Endothelial cell of umbilical vein (primary cell): ENCODE results near the gene CACNA1B. TPM values are rescaled to one million over a fixed set of nuclear protein-coding genes. Genes with fewer than 3 reads are reported as not detected.

Source experiments
- BruUV-seq: library from RNA; stranded (reverse); fragments of 400-500 nt; replicated peaks from 2 replicates; lab custom pipeline; 2021; lab: Mats Ljungman, UMichigan
- CTCF ChIA-PET: fragments of 300-600, 350-600 bp; sonication (Branson Sonifier 250); formaldehyde crosslinking; loops from one replicate; lab custom pipeline; 2021; ENCODE audit warnings: antibody characterized with exemption, inconsistent platforms; lab: Charles Lee
- POLR2A ChIA-PET: fragments of 300-600, 350-600 bp; sonication (Branson Sonifier 250); formaldehyde crosslinking; loops from one replicate; lab custom pipeline; 2021; ENCODE audit warnings: antibody characterized with exemption, inconsistent platforms; lab: Charles Lee
- DNase-seq: peaks from one replicate; pipeline ENCODE4 v3.0.0-alpha.2; 2011; ENCODE audit warnings: low read depth, low spot score
- FAIRE-seq: peaks from 2 replicates; lab custom pipeline; 2011; peaks lifted over from hg19 to GRCh38; lab: Jason Lieb, UNC
- H2AFZ ChIP-seq: 2 replicates; pipeline ENCODE4 v1.6.0; 2012; ENCODE audit warnings: low read depth, low read length, control low read depth, inconsistent platforms
- H3K27ac ChIP-seq: 2 replicates; pipeline ENCODE4 v1.5.1; 2011; ENCODE audit warnings: low read depth, mild to moderate bottlenecking, control low read depth, low read length, moderate library complexity; ENCODE audit not compliant: insufficient read depth
- H3K27me3 ChIP-seq, 2 experiments: 2 replicates each; pipeline versions ENCODE4 v1.6.0 to v1.6.1; 2011; ENCODE audit warnings: low read length in 2 of 2, mixed read lengths in 1 of 2; ENCODE audit not compliant: control insufficient read depth in 2 of 2, insufficient read depth in 2 of 2
- H3K36me3 ChIP-seq, 2 experiments: 2 replicates in 1 of 2; 3 replicates in 1 of 2; pipeline ENCODE4 v1.5.1; 2011; ENCODE audit warnings: low read length in 2 of 2, mild to moderate bottlenecking in 1 of 2, moderate library complexity in 1 of 2; ENCODE audit not compliant: control insufficient read depth in 2 of 2, insufficient read depth in 2 of 2; ENCODE audit errors: extremely low read depth in 1 of 2
- H3K4me1 ChIP-seq: 3 replicates; pipeline ENCODE4 v1.5.1; 2011; ENCODE audit warnings: mild to moderate bottlenecking, low read length; ENCODE audit not compliant: control insufficient read depth, insufficient read depth; ENCODE audit errors: extremely low read depth
- H3K4me2 ChIP-seq: 2 replicates; pipeline ENCODE4 v1.6.1; 2011; ENCODE audit warnings: low read length, control low read depth, mixed read lengths; ENCODE audit not compliant: insufficient read depth
- H3K4me3 ChIP-seq, 3 experiments: fragments of 200-600 bp in 1 of 3; sonication (generic), shearing (Covaris generic) in 1 of 3; replicated peaks in 1 of 3; 2 replicates each; pipeline ENCODE4 v1.5.1; 2011 to 2016; ENCODE audit warnings: control low read depth in 3 of 3, low read length in 3 of 3, mild to moderate bottlenecking in 2 of 3, inconsistent platforms in 1 of 3, low read depth in 1 of 3, moderate library complexity in 1 of 3; ENCODE audit not compliant: insufficient read depth in 1 of 3
- H3K79me2 ChIP-seq: 2 replicates; pipeline ENCODE4 v1.6.0; 2012; ENCODE audit warnings: low read length, inconsistent platforms; ENCODE audit not compliant: control insufficient read depth, insufficient read depth
- H3K9ac ChIP-seq: replicated peaks from 2 replicates; pipeline ENCODE3; 2011; ENCODE audit warnings: low read length, control low read depth; ENCODE audit not compliant: insufficient read depth; ENCODE audit errors: extremely low read depth
- H3K9me1 ChIP-seq: replicated peaks from 3 replicates; pipeline ENCODE4 v1.6.0; 2011; ENCODE audit warnings: mild to moderate bottlenecking, low read length; ENCODE audit not compliant: control insufficient read depth, insufficient read depth; ENCODE audit errors: extremely low read depth
- H3K9me3 ChIP-seq: replicated peaks from 2 replicates; pipeline ENCODE4 v1.5.1; 2012; ENCODE audit warnings: low read length, inconsistent platforms; ENCODE audit not compliant: control insufficient read depth, insufficient read depth
- H4K20me1 ChIP-seq: replicated peaks from 2 replicates; pipeline ENCODE3; 2011; ENCODE audit warnings: mild to moderate bottlenecking, low read length; ENCODE audit not compliant: control insufficient read depth, insufficient read depth; ENCODE audit errors: extremely low read depth
- CTCF ChIP-seq, 2 donors: IDR thresholded peaks; 1 replicate in 1 of 2; 2 replicates in 1 of 2; pipeline ENCODE4 v1.5.1; 2011; ENCODE audit warnings: low read length in 2 of 2, mild to moderate bottlenecking in 2 of 2, moderate library complexity in 2 of 2, control low read depth in 1 of 2, inconsistent platforms in 1 of 2, low read depth in 1 of 2; ENCODE audit not compliant: insufficient read depth in 1 of 2; ENCODE audit errors: extremely low read depth in 1 of 2
- EZH2 ChIP-seq: IDR thresholded peaks from 2 replicates; pipeline ENCODE4 v1.6.1; 2012; ENCODE audit warnings: borderline replicate concordance, low read depth, mild to moderate bottlenecking, moderate library complexity, low read length, inconsistent platforms; ENCODE audit not compliant: severe bottlenecking
- FOS ChIP-seq: IDR thresholded peaks from 2 replicates; pipeline ENCODE4 v1.6.1; 2011; ENCODE audit warnings: mild to moderate bottlenecking, low read length, moderate library complexity, borderline replicate concordance; ENCODE audit not compliant: insufficient read depth
- GATA2 ChIP-seq: IDR thresholded peaks from 2 replicates; pipeline ENCODE4 v1.7.0; 2011; ENCODE audit warnings: low read depth, mild to moderate bottlenecking, moderate library complexity, mixed read lengths, low read length; ENCODE audit not compliant: insufficient read length, insufficient read depth
- JUN ChIP-seq: IDR thresholded peaks from 2 replicates; pipeline ENCODE4 v1.6.1; 2011; ENCODE audit warnings: borderline replicate concordance, low read depth; ENCODE audit not compliant: insufficient read length, insufficient read depth
- MYC ChIP-seq: IDR thresholded peaks from one replicate; pipeline ENCODE4 v1.6.1; 2011; ENCODE audit warnings: mild to moderate bottlenecking, low read depth, low read length
- POLR2A ChIP-seq: IDR thresholded peaks from 2 replicates; pipeline ENCODE4 v1.6.1; 2012; ENCODE audit warnings: low read depth, mild to moderate bottlenecking, control low read depth, low read length
- POLR2AphosphoS5 ChIP-seq: IDR thresholded peaks from 2 replicates; pipeline ENCODE4 v1.6.1; 2012; ENCODE audit warnings: low read depth, mild to moderate bottlenecking, control low read depth, low read length, moderate library complexity; ENCODE audit not compliant: insufficient read depth
- dilution Hi-C: fragments of 300-500 bp; cut with MboI; formaldehyde crosslinking; loops from one replicate; pipeline ENCODE4 v1.15.0; 2019; ENCODE audit warnings: low sequenced_read_pairs; ENCODE audit not compliant: extremely low pct_ligation_motif_present
- intact Hi-C: fragments of 100-400 bp; cut with micrococcal nuclease; formaldehyde crosslinking; loops from one replicate; pipeline ENCODE4 v1.10.0; 2022
- polyA plus RNA-seq, 4 experiments: library from polyadenylated mRNA; depleted of rRNA in 3 of 4; stranded (reverse) in 3 of 4; unstranded in 1 of 4; fragments of >200 nt; gene quantifications; 2 replicates each; pipeline versions ENCODE4 v1.2.1 to v1.2.3, GENCODE V29; 2011 to 2012; ENCODE audit warnings: missing spikeins in 1 of 4
- total RNA-seq: library from RNA; stranded (reverse); gene quantifications from 2 replicates; pipeline ENCODE4 v1.2.3, GENCODE V29; 2021

Gene CACNA1B
- total and polyA plus RNA-seq, 2 donors (not counting 3 experiments of a cell fraction or from before 2014, with no cell fraction given): 0.11 to 0.41 TPM

GRCh38 chr9:137987244-137988030 is 109.9 kb downstream of the CACNA1B start:
- dilution Hi-C loops: no loop called here
- POLR2A ChIA-PET: no interaction called here
- no peak for FAIRE-seq

More at GRCh38 chr9:137987244-137988030, 109.9 kb downstream of the CACNA1B start:
- Histone ChIP-seq H3K79me2 (no peaks in the 10 kb centered on the region), H3K9me1 (no peaks in the 10 kb centered on the region), H3K4me2 (no peak overlapping the region), H3K9ac (no peak overlapping the region), H4K20me1 (no peaks in the 10 kb centered on the region), H3K27me3 (no peaks in the 10 kb centered on the region), H3K4me3 (no peak overlapping the region), H3K36me3 (no peaks in the 10 kb centered on the region), H3K4me1 (no peaks in the 10 kb centered on the region), H3K27ac (no peak overlapping the region), H3K9me3 (no peaks in the 10 kb centered on the region), H2AFZ (no peak overlapping the region)
- no TSS peak for BruUV-seq
- CTCF ChIA-PET: no interaction called here
- no peak for DNase-seq
- intact Hi-C loops: no loop called here
- TF ChIP-seq POLR2AphosphoS5 (no peak), MYC (no peak), CTCF (IDR thresholded peaks at IDR 0.05; ENCODE audit: extremely low read depth in 1 of 2, insufficient read depth in 1 of 2, low read depth in 1 of 2, low read length in 2 of 2) (no peak), FOS (no peak), EZH2 (no peak), POLR2A (no peak), JUN (no peak), GATA2 (no peak)
